Neuronal stem cell (in vitro differentiated cells): ENCODE data around the gene BIRC5.
A peak's percentile ranks its signal among the peaks of the same experiment; 100 is the strongest.

Source experiments
- DNase-seq: peaks from one replicate; pipeline ENCODE4 v3.0.0-alpha.2; 2013; ENCODE audit warnings: low spot score
- H2AFZ ChIP-seq: one replicate; pipeline ENCODE4 v1.6.1; 2013; ENCODE audit warnings: mild to moderate bottlenecking, low read length, inconsistent platforms
- H2AK5ac ChIP-seq: 2 replicates; pipeline ENCODE4 v1.6.1; 2013; ENCODE audit warnings: low read depth, mild to moderate bottlenecking, inconsistent platforms, low read length, moderate library complexity, mixed read lengths
- H2BK120ac ChIP-seq: 2 replicates; pipeline ENCODE4 v1.6.1; 2013; ENCODE audit warnings: low read depth, mild to moderate bottlenecking, inconsistent platforms, low read length, moderate library complexity, mixed read lengths
- H2BK12ac ChIP-seq: one replicate; pipeline ENCODE4 v1.6.1; 2013; ENCODE audit warnings: low read length, inconsistent platforms
- H2BK15ac ChIP-seq: 2 replicates; pipeline ENCODE4 v1.6.1; 2013; ENCODE audit warnings: mild to moderate bottlenecking, low read length, inconsistent platforms, mixed read lengths
- H2BK5ac ChIP-seq: one replicate; pipeline ENCODE4 v1.6.1; 2013; ENCODE audit warnings: inconsistent platforms, mild to moderate bottlenecking, low read length, moderate library complexity
- H3K14ac ChIP-seq: one replicate; pipeline ENCODE4 v1.6.1; 2013; ENCODE audit warnings: low read length, inconsistent platforms
- H3K18ac ChIP-seq: 2 replicates; pipeline ENCODE4 v1.6.1; 2013; ENCODE audit warnings: low read length, inconsistent platforms
- H3K23ac ChIP-seq: 2 replicates; pipeline ENCODE4 v1.6.1; 2013; ENCODE audit warnings: low read depth, mild to moderate bottlenecking, mixed read lengths, low read length, inconsistent platforms; ENCODE audit not compliant: poor library complexity
- H3K27ac ChIP-seq: replicated peaks from 3 replicates; pipeline ENCODE4 v1.5.1; 2013; ENCODE audit warnings: low read length, inconsistent platforms
- H3K27me3 ChIP-seq, 3 experiments: 2 replicates each; pipeline ENCODE4 v1.6.1; 2013; ENCODE audit warnings: low read length in 3 of 3, mild to moderate bottlenecking in 2 of 3, inconsistent platforms in 1 of 3, low read depth in 1 of 3, mixed read lengths in 1 of 3, moderate library complexity in 1 of 3; ENCODE audit not compliant: control insufficient read depth in 3 of 3, insufficient read depth in 3 of 3
- H3K36me3 ChIP-seq, 2 donors: replicated peaks in 1 of 2; 2 replicates each; pipeline ENCODE4 v1.6.1; 2013; ENCODE audit warnings: low read length in 2 of 2; ENCODE audit not compliant: control insufficient read depth in 2 of 2, insufficient read depth in 2 of 2
- H3K4ac ChIP-seq: 2 replicates; pipeline ENCODE4 v1.6.1; 2013; ENCODE audit warnings: inconsistent platforms, mild to moderate bottlenecking, low read length, moderate library complexity
- H3K4me1 ChIP-seq, 2 donors: 1 replicate in 1 of 2; 2 replicates in 1 of 2; pipeline ENCODE4 v1.6.1; 2013; ENCODE audit warnings: low read length in 2 of 2, low read depth in 1 of 2; ENCODE audit not compliant: control insufficient read depth in 2 of 2, insufficient read depth in 1 of 2
- H3K4me2 ChIP-seq: one replicate; pipeline ENCODE4 v1.6.1; 2013; ENCODE audit warnings: mild to moderate bottlenecking, low read length, inconsistent platforms; ENCODE audit not compliant: insufficient read depth, poor library complexity, severe bottlenecking
- H3K4me3 ChIP-seq, 2 donors: 2 replicates each; pipeline ENCODE4 v1.5.1; 2013; ENCODE audit warnings: low read length in 2 of 2, mild to moderate bottlenecking in 2 of 2, inconsistent platforms in 1 of 2, moderate library complexity in 1 of 2
- H3K79me1 ChIP-seq: one replicate; pipeline ENCODE4 v1.6.1; 2013; ENCODE audit warnings: low read depth, mild to moderate bottlenecking, inconsistent platforms, low read length, moderate library complexity
- H3K9ac ChIP-seq: one replicate; pipeline ENCODE4 v1.6.1; 2013; ENCODE audit warnings: mild to moderate bottlenecking, low read depth, low read length, inconsistent platforms; ENCODE audit not compliant: poor library complexity
- H3K9me3 ChIP-seq, 2 donors: replicated peaks in 1 of 2; 2 replicates each; pipeline versions ENCODE3 to v1.6.1; 2013; ENCODE audit warnings: low read length in 2 of 2, mild to moderate bottlenecking in 2 of 2, inconsistent platforms in 1 of 2, low read depth in 1 of 2, mixed read lengths in 1 of 2, moderate library complexity in 1 of 2; ENCODE audit not compliant: control insufficient read depth in 2 of 2, insufficient read depth in 1 of 2
- H4K8ac ChIP-seq: one replicate; pipeline ENCODE4 v1.6.1; 2013; ENCODE audit warnings: low read depth, mild to moderate bottlenecking, inconsistent platforms, low read length, moderate library complexity
- H4K91ac ChIP-seq: one replicate; pipeline ENCODE4 v1.6.1; 2013; ENCODE audit warnings: low read length, low read depth, mild to moderate bottlenecking, inconsistent platforms; ENCODE audit not compliant: poor library complexity
- WGBS, 2 donors: extraction: QIAGEN DNeasy Blood & Tissue Kit; methylation state at CpG; one replicate each; pipeline ENCODE4 v1.1.7; 2013; ENCODE audit warnings: missing lambda C conversion rate in 2 of 2, mixed read lengths in 1 of 2; ENCODE audit not compliant: insufficient read length in 2 of 2, insufficient replicate concordance in 1 of 2; ENCODE audit errors: extremely low coverage in 2 of 2; 5-methylcytosine and 5-hydroxymethylcytosine counted together

BIRC5 gene

DNA sequence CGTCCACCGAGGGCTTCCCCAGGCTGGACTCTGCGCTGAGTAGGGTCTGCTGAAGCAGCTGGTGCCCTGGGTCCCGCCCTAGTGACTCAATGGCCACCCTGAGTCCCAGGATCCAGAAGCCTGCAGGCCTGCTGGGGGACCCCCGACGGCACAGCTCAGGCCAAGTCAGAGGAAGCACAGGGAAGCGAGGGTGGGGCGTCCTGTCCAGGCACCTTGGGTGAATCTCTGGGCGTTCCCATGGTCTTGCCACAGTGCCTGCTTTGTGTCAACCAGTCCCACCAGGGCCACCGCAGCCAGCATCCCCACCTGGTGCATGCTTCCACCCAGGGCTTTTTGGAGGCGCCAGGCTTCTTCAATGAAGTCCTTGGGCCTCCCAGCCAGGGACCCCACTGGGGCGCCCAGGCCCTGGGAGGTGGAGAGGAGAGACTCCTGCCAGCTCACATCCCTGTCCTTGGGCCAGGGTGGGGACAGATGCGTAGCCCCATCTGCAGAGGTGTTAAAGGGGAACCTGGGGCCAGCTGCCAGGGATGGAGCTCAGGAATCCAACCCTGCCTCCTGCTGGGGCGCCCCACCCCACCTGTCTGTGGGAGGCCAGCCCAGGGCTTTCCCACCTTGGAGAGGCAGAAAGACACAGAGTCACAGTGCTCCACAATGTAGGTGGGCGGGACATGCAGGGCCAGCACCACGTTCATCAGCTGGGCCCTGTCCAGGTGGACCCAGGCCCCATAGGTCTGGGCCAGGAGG lies 35.2 kb downstream of the BIRC5 start:
- peak overlapping the region; percentile 9 for H3K14ac ChIP-seq
- H3K9ac ChIP-seq = peak overlapping the region; percentile 67
- WGBS, 2 donors = no CpG with 5 or more reads among the region's 16 CpGs

DNA sequence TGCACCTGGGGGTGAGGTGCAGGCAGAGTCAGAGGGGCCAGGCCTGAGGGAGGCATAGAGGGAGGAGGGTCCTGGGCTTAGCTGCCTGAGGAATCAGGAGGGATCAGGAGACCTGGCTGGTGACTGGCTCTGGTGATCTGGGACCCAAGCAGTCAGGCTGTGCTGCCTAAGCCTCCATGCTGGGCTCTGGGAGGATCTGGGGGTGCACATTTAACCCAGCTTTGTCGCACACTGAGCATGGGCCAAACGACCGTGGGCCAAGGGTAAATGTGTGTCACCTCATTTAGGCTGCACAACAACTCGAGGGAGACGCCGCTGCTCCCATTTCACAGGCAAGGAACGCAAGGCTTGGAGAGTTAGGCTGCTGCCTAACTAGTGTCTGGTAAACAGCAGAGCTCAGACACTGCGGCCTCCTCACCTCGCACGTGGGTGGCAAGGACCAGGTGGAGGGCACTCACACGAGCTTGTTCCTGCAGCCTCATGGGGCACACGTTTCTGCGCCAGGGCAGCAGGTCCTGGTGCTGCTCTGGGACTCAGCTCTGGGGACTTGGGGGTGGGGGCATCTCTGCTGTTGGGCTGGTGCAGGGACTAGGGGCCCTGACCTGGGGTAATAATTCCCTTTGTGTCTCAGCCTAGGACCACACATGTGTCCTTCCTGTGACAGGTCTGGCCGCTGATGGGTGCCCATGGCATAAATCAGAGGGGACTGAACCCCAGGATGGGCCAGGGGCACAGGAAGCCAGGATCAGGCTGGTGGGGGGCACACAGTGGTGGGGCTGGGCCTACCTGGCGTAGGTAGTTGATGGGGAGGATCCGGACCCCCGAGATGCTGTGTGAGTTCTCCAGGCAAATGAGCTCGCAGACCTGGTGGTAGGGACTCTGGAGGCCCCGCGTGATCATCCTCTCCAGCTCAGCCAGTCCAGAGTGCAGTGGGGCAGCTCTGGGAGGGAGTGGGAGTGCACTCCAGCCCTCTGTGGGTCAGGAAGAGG lies 36.1 kb downstream of the BIRC5 start:
- peak overlapping the region; percentile 68 for H2BK12ac ChIP-seq
- peak overlapping the region; percentile 90 for H3K18ac ChIP-seq
- H3K79me1 ChIP-seq = peaks cover 5% of the 10 kb centered on the region
- peaks cover 0 to 2% of the 10 kb centered on the region in 2 donors for H3K9me3 ChIP-seq
- no CpG with 5 or more reads among the region's 20 CpGs for WGBS, 2 donors
- H3K36me3 ChIP-seq = no peaks in the 10 kb centered on the region
- H3K9ac ChIP-seq = peak overlapping the region; percentile 85
- H3K4me1 ChIP-seq = peaks cover 7 to 18% of the 10 kb centered on the region in 2 donors
- H3K14ac ChIP-seq = peak overlapping the region; percentile 9
- peak overlapping the region; percentile 68 for H2BK5ac ChIP-seq
- H3K23ac ChIP-seq = peak overlapping the region; percentile 88
- no peak for DNase-seq
- H2AK5ac ChIP-seq = peak overlapping the region; percentile 97
- peak overlapping the region; percentile 66 for H2BK15ac ChIP-seq
- H4K91ac ChIP-seq = peak overlapping the region; percentile 9
- H4K8ac ChIP-seq = no peak overlapping the region
- H3K4me2 ChIP-seq = no peak overlapping the region
- H3K27ac ChIP-seq = no peak overlapping the region
- peak overlapping the region; percentile 32 for H2AFZ ChIP-seq
- no peak overlapping the region for H3K4ac ChIP-seq
- peak overlapping the region in 1 of 2 donors; percentile 19 for H3K4me3 ChIP-seq
- peak overlapping the region; percentile 35 for H2BK120ac ChIP-seq
- no peaks in the 10 kb centered on the region for H3K27me3 ChIP-seq

More for the DNA sequence above, 35.2 kb downstream of the BIRC5 start:
- no peak overlapping the region for H3K4ac ChIP-seq
- H3K4me3 ChIP-seq = no peak overlapping the region
- no peak overlapping the region for H3K4me2 ChIP-seq
- H3K27me3 ChIP-seq = no peaks in the 10 kb centered on the region
- H3K79me1 ChIP-seq = peaks cover 3% of the 10 kb centered on the region
- H3K23ac ChIP-seq = peak overlapping the region; percentile 88
- H2BK5ac ChIP-seq = peak overlapping the region; percentile 71
- no peak overlapping the region for H4K8ac ChIP-seq
- H2BK120ac ChIP-seq = peak overlapping the region; percentile 35
- peaks cover 0 to 2% of the 10 kb centered on the region in 2 donors for H3K9me3 ChIP-seq
- H2BK15ac ChIP-seq = peak overlapping the region; percentile 66
- peaks cover 7 to 18% of the 10 kb centered on the region in 2 donors for H3K4me1 ChIP-seq
- no peak overlapping the region for H2AFZ ChIP-seq
- peak overlapping the region; percentile 9 for H4K91ac ChIP-seq
- H3K27ac ChIP-seq = no peak overlapping the region
- H2BK12ac ChIP-seq = peak overlapping the region; percentile 68
- H3K36me3 ChIP-seq = no peaks in the 10 kb centered on the region
- no peak overlapping the region for H3K18ac ChIP-seq
- peak overlapping the region; percentile 97 for H2AK5ac ChIP-seq
- no peak for DNase-seq

DNA sequence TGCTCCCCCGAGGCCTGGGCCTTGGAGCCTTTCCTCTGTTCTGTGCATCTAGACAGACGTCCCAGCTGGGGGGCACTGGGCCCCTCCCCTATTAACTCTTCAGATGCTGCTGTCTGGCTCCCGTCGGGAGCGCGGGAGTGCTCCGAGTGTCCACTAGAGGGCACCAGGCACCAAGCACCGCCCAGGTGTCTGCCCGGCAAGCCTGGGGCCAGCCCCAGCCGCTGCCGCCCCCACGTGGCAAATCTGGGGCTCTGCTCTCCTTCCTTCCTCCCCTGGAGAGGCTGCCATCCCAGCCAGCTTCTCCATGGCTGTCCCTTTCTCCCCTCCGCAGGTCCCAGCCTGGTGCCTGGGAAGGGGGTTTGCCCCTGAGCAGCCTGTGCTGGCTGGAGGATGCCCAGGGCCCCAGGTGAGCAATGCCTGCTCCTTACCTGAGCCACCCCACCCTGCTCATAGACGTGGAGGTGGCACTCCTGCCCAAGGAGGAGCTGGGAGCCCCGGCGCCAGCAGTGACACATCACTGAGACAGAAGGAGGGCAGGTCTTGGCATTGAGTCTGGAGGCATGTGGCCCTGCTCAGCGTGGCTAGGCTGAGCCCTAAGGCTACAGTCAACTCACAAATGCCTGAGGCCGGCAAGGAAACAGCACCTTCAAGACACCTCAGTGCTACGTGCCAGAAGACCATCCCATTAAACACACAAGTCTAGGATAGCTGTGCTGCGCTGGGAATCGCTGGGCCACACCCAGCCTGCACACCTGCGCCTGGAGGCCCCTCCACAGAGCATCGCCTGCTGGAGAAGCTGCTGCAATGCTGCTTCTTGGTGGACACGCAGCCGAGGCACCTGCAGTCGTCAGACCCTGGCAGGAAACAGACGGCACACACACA lies 37.1 kb downstream of the BIRC5 start:
- peak overlapping the region; percentile 63 for H2BK15ac ChIP-seq
- H3K4me1 ChIP-seq = peaks cover 12 to 28% of the 10 kb centered on the region in 2 donors
- H3K9ac ChIP-seq = peak overlapping the region; percentile 85
- no peak overlapping the region for H3K4me2 ChIP-seq
- peaks cover 0 to 2% of the 10 kb centered on the region in 2 donors for H3K9me3 ChIP-seq
- peak overlapping the region; percentile 32 for H2AFZ ChIP-seq
- H3K4me3 ChIP-seq = no peak overlapping the region
- WGBS, 2 donors = no CpG with 5 or more reads among the region's 27 CpGs
- H3K23ac ChIP-seq = peak overlapping the region; percentile 51
- peak overlapping the region; percentile 34 for H4K91ac ChIP-seq
- peak overlapping the region; percentile 86 for H2AK5ac ChIP-seq
- H3K14ac ChIP-seq = no peak overlapping the region
- H3K36me3 ChIP-seq = no peaks in the 10 kb centered on the region
- H3K4ac ChIP-seq = no peak overlapping the region
- H2BK5ac ChIP-seq = no peak overlapping the region
- H2BK120ac ChIP-seq = peak overlapping the region; percentile 35
- H3K27me3 ChIP-seq = no peaks in the 10 kb centered on the region
- H3K18ac ChIP-seq = peak overlapping the region; percentile 76
- H3K27ac ChIP-seq = no peak overlapping the region
- H3K79me1 ChIP-seq = peaks cover 5% of the 10 kb centered on the region
- no peak overlapping the region for H4K8ac ChIP-seq
- peak overlapping the region; percentile 47 for H2BK12ac ChIP-seq
- DNase-seq = peak; percentile 82
